22Rv1 (cell line): ENCODE measurements around the gene NUP93.

Experiments used
- ZFX ChIP-seq: fragments of 450-650 bp; IDR thresholded peaks from 2 replicates; pipeline ENCODE4 v1.6.1; 2017; ENCODE audit warnings: antibody characterized with exemption, borderline replicate concordance
- TF ChIP-seq, protein P1 (sequence below): fragments of 450-650 bp; IDR thresholded peaks from 2 replicates; pipeline ENCODE4 v1.5.1; 2017; ENCODE audit warnings: mild to moderate bottlenecking

DNA sequence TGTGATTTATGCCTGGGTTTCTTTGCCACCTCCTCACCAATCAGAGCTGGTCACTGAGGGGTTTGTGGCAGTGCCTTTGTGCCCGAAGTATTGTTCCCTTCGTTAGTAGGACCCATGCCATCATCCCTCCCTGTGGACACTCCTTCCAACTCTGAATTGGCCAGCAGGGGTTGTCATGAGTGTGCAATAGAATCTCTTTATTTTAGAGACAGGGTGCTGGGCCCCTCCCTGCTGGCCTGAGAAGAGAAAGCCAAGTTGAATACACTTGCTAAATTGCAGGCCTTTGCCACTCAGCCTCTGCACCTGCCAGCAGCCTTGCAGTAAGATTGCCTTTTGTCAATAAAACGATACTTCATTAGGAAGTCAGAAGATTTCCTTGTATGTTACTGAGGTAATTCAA is 94.4 kb downstream of the NUP93 start:
- TF ChIP-seq, protein P1, sequence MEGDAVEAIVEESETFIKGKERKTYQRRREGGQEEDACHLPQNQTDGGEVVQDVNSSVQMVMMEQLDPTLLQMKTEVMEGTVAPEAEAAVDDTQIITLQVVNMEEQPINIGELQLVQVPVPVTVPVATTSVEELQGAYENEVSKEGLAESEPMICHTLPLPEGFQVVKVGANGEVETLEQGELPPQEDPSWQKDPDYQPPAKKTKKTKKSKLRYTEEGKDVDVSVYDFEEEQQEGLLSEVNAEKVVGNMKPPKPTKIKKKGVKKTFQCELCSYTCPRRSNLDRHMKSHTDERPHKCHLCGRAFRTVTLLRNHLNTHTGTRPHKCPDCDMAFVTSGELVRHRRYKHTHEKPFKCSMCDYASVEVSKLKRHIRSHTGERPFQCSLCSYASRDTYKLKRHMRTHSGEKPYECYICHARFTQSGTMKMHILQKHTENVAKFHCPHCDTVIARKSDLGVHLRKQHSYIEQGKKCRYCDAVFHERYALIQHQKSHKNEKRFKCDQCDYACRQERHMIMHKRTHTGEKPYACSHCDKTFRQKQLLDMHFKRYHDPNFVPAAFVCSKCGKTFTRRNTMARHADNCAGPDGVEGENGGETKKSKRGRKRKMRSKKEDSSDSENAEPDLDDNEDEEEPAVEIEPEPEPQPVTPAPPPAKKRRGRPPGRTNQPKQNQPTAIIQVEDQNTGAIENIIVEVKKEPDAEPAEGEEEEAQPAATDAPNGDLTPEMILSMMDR: no peak
- TF ChIP-seq ZFX: no peak
